NT2/D1 (cell line): ENCODE measurements around the gene WDR62.

Source experiments
- SUZ12 ChIP-seq: IDR thresholded peaks from 2 replicates; pipeline ENCODE4 v1.6.1; 2011; ENCODE audit not compliant: insufficient read length, insufficient read depth; ENCODE audit errors: extremely low read depth
- ZNF274 ChIP-seq: IDR thresholded peaks from 2 replicates; pipeline ENCODE4 v1.6.1; 2011; ENCODE audit warnings: mild to moderate bottlenecking, low read depth, low read length

DNA sequence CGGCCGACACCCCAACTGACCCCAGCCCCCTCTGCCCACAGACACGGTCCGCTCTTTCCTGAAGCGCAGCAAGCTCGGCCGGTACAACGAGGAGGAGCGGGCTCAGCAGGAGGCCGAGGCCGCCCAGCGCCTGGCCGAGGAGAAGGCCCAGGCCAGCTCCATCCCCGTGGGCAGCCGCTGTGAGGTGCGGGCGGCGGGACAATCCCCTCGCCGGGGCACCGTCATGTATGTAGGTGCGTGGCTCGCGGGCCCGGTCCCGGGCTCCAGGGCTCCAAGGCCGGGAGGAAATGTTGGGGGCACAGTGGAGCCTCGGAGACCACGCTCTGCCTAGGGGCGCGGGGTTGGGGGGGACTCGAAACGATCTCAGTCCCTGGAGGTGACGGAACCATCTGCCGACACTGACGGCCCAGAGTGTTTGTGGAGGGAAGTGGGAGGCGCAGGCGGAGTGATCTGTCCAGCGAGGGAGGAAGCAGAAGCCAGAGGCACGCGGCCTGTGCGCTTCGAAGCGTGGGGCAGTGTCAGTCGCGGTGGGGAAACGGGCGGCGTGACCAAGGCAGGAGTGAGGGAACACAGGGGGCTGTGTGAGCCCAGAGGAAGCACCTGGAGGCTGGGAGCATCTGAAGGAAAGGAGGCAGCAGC, 66.9 kb downstream of the WDR62 start:
- no peak for TF ChIP-seq SUZ12
- TF ChIP-seq ZNF274: no peak
